ENCODE results near the gene DHX58. TPM values are rescaled to one million over a fixed set of nuclear protein-coding genes. Genes with fewer than 3 reads are reported as not detected.
A peak's percentile ranks its signal among the peaks of the same experiment; 100 is the strongest.

Gene DHX58
- total and polyA plus RNA-seq, 4 donors = 4.0 to 21.9 (median 12.2) TPM

- Histone ChIP-seq H3K4me1 (ENCODE audit: control insufficient read depth in 4 of 4, insufficient read depth in 4 of 4, low read length in 3 of 4) (peaks cover 7 to 30% (median 21%) of the 10 kb centered on the region in 4 donors), H3K27me3 (ENCODE audit: control insufficient read depth in 4 of 4, insufficient read depth in 4 of 4, low read length in 3 of 4) (no peaks in the 10 kb centered on the region), H3K9me3 (ENCODE audit: control insufficient read depth in 4 of 4, low read length in 3 of 4) (no peaks in the 10 kb centered on the region), H3K9ac (ENCODE audit: low read depth in 1 of 2, low read length in 2 of 2) (no peak overlapping the region), H3K27ac (ENCODE audit: low read depth in 1 of 2, low read length in 2 of 2) (no peak overlapping the region), H3K4me3 (ENCODE audit: low read depth in 1 of 3, low read length in 3 of 3) (no peak overlapping the region), H3K36me3 (ENCODE audit: control insufficient read depth in 4 of 4, insufficient read depth in 3 of 4, low read depth in 1 of 4, low read length in 3 of 4) (peaks cover 0 to 13% (median 7%) of the 10 kb centered on the region in 4 donors)
- WGBS = 94% methylated on average over 18 of the region's 18 CpGs
- TF ChIP-seq HNF4G (IDR thresholded peaks at IDR 0.05) (no peak), SP1 (IDR thresholded peaks at IDR 0.05) (no peak), JUND (IDR thresholded peaks at IDR 0.05) (no peak), TAF1 (conservative IDR thresholded peaks at IDR 0.05) (no peak), CTCF (IDR thresholded peaks at IDR 0.05; ENCODE audit: low read depth, low read length, missing input control) (no peak), MAX (IDR thresholded peaks at IDR 0.05) (no peak), ATF3 (IDR thresholded peaks at IDR 0.05) (no peak), FOXA2 (IDR thresholded peaks at IDR 0.05) (no peak), FOXA1 (IDR thresholded peaks at IDR 0.05) (no peak), GABPA (IDR thresholded peaks at IDR 0.05 in 1 of 2, conservative IDR thresholded peaks at IDR 0.05 in 1 of 2) (no peak), RAD21 (IDR thresholded peaks at IDR 0.05) (no peak), ZBTB33 (IDR thresholded peaks at IDR 0.05) (no peak), EGR1 (IDR thresholded peaks at IDR 0.05; ENCODE audit: low read depth in 2 of 2) (no peak)
- DNase-seq (ENCODE audit: low spot score) = no peak
Measured at GRCh38 chr17:42119301-42119700, 6.8 kb upstream of the DHX58 start.

- WGBS = 79% methylated on average over 2 of the region's 2 CpGs
- Histone ChIP-seq H3K9ac (ENCODE audit: low read depth in 1 of 2, low read length in 2 of 2) (no peak overlapping the region), H3K36me3 (ENCODE audit: control insufficient read depth in 4 of 4, insufficient read depth in 3 of 4, low read depth in 1 of 4, low read length in 3 of 4) (peaks cover 0 to 13% (median 7%) of the 10 kb centered on the region in 4 donors)
Measured at GRCh38 chr17:42118545-42118944, 6.0 kb upstream of the DHX58 start.

More at GRCh38 chr17:42118545-42118944, 6.0 kb upstream of the DHX58 start:
- TF ChIP-seq JUND (IDR thresholded peaks at IDR 0.05) (no peak), CTCF (IDR thresholded peaks at IDR 0.05; ENCODE audit: low read depth, low read length, missing input control) (peak; percentile 39), RAD21 (IDR thresholded peaks at IDR 0.05) (peak; percentile 62 to 75)
- H3K27me3 ChIP-seq (ENCODE audit: control insufficient read depth in 4 of 4, insufficient read depth in 4 of 4, low read length in 3 of 4) = no peaks in the 10 kb centered on the region
- no peak overlapping the region for H3K4me3 ChIP-seq (ENCODE audit: low read depth in 1 of 3, low read length in 3 of 3)
- no peak for DNase-seq (ENCODE audit: low spot score)
- H3K4me1 ChIP-seq (ENCODE audit: control insufficient read depth in 4 of 4, insufficient read depth in 4 of 4, low read length in 3 of 4) = peaks cover 7 to 30% (median 21%) of the 10 kb centered on the region in 4 donors
- H3K27ac ChIP-seq (ENCODE audit: low read depth in 1 of 2, low read length in 2 of 2) = no peak overlapping the region
- no peaks in the 10 kb centered on the region for H3K9me3 ChIP-seq (ENCODE audit: control insufficient read depth in 4 of 4, low read length in 3 of 4)
